SHP77 (cell line): Measurements from ENCODE around the gene SEPTIN6.
"Not testable (repeated sequence)": the region's sequence is repeated elsewhere in the genome, so short reads cannot be mapped to it uniquely, and the experiment has no call there.

ENCODE experiments used
- DNase-seq, 2 experiments: peaks; one replicate each; lab custom pipeline; 2025; lab: John Stamatoyannopoulos, UW

Gene SEPTIN6

DNA sequence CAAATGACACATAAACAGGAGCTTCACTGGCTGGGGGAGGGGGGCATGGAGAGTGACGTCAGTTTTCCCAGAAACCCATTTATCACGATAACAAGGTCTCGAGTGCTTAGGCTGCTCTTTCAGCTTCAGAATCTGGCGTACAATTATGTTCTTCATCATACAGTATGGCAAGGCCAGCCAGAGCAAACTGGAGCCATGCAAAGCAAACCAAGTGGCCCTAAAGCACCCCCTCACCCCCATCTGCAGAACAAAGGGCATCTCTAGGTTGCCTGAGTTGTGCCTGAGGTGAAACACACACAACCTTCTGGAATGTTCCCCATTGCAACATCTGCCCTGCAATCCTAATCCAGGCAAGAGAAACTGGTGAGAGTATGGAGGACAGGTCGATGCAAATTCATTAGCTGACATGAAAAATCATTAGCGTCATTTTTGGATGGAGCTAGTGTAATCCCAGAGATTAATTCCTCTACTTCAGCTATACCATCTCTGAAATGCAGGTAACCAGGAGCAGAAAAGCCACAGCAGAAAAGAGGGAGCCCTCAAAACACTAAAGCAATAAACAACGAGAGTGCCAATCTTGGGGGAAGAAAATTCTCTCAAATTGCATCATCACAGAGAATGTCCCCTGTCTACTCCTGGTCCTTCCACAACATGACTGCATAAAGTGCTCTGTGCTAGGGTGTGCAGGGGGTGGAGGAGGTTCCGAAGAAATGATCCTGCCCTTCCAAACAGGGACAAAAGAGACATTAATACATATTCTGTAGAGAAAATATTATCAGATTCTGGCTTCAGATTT lies 1.8 kb downstream of the SEPTIN6 start:
- peak in 1 of 2 experiments; percentile 17 for DNase-seq

DNA sequence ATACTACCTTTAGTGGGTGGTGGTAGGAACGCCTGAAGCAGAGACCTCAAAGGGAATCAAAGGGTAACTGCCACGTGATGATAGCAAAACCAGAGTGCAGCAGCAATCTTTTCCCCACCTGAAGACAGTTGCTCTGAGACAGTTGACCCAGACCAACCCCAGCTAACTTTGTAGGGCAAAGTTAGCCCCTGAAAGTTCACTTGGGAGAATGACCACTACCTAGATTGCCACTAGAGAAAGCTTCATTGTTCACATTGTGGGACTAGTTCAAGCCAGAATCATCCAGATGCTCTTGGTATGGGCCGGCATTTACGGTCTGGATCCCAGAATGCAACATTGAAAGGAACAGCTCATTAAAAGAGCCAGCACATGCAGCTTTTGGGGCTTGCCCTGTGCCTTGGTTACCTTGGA lies 4.1 kb downstream of the SEPTIN6 start:
- DNase-seq, result no peak

DNA sequence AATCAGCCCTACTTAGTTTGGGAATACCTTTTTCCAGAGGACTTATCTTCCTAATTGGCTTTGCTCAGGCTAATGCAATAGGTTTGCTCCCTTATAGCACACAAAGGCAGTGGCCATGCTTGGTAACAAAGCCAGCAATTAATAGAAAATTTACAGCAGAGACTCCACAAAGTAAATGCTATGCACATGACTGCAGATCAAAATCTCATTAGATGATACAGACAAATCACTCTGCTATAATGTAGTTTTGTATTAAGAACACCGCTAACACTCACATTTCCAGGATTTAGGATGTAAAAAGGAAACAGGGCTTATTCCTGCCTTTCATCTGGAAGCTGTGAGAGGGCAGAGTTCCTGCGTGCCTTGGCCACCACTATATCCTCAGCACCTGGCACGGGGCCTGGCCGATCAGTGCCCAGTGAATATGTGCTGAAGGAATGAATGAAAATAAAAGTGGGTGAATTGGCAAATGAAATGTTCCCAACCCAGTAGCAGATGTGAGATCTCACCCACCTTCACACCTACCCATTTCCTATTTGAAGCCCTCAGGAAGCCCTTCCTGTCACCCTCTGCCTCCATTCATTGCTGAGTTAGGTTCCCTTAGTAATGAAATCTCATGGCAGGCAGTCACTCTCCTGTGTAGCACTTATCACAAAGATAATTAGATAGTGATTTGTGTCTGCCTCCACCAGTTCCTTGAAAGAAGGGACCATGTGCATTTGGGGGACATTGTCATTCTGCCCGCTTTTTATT lies 5.1 kb downstream of the SEPTIN6 start:
- DNase-seq, result no peak

DNA sequence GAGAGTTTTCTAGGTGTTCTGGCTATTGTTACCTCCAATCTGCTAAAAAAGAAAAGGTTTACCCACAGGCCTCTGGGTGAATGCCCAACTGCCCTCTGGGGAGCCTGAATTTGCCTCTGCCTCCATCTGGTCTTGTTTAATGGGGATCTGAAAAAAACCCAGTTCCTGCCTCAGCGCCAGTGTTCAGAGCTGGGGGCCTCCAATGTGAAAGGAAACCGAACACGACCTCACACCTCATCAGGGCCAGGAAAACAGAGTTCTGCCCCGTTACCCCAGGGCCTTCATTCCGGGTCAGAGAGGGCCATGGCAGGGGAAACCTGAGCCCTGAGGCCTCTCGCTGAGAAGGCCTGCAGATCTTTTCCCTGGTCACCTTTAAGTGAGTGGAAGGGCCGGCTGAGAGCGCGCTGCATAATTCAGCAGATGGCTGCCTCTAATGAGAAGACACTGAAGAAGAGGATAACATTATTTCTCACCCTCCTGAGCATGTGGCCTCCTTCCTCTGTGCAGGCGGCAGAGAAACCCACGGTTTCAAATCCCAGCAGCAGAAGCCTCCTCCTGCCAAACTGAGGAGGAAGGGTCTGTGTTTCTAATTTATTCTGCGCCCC lies 6.8 kb downstream of the SEPTIN6 start:
- no peak for DNase-seq

DNA sequence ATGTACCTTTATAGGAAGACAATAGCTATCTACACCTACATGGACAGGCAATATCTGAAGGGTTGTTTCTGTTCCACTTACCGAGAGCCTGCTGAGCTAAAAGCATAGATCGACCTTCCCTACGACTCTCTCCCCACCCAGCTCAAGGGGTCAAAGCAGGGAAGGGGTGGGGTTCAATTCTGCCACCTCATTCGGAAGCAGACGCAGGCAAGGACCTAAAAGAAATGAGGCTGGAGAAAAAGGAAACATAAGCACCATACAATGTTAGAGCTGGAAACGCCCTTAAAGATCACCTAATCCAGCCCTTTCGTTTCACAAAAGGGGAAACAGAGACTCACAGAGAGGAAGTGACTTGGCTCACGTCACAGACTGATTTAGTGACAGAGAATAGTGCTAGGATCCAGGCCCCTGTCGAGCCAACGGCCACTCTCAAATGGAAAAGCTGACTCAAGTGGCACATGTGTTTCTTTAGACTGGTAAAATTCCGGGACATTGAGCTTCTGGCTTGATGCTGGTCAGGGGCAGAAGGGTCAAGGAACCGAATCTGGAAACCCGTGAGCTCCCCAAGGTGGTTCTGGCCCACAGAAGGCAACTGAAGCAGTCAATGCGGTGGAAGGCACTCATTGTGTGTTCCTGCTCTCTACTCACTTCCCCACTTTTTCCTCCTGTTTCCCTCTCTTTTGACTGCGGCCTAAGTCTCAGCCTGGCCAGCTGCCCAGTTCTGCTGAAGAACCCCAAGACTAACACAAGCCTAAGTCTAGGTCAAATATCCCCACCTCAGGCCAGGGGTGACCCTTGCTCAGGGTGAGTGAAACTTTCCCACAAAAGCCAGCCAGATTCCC lies 7.5 kb downstream of the SEPTIN6 start:
- DNase-seq, result no peak

DNA sequence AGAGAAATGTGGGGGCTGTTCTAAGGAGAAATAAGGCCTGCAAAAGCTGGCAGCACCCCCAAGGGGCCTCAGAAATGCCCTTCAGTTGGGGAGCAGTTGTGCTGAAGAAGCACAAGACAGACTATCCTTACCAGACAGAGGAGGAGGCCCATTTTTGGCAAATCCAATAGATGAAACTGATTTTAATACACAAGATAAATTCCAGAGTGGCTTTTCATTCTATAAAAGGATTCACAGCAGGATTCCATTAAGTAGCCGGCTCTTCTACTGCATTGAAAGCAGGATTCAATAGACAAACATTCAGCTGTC lies 8.1 kb downstream of the SEPTIN6 start:
- no peak for DNase-seq

DNA sequence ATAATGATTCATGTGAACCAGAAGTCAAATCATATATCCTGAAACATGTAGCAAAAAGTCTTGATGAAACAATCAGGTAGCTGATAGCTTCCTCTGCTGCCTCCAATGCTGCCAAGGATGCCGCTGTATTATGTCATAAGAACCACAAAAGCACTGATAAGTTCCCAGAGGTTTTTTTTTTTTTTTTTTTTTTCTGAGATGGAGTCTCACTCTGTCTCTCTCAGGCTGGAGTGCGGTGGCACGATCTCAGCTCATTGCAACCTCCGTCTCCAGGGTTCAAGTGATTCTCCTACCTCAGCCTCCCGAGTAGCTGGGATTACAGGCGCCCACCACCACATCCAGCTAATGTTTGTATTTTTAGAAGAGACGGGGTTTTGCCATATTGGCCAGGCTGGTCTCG lies 8.7 kb downstream of the SEPTIN6 start:
- DNase-seq, result not testable (repeated sequence)

DNA sequence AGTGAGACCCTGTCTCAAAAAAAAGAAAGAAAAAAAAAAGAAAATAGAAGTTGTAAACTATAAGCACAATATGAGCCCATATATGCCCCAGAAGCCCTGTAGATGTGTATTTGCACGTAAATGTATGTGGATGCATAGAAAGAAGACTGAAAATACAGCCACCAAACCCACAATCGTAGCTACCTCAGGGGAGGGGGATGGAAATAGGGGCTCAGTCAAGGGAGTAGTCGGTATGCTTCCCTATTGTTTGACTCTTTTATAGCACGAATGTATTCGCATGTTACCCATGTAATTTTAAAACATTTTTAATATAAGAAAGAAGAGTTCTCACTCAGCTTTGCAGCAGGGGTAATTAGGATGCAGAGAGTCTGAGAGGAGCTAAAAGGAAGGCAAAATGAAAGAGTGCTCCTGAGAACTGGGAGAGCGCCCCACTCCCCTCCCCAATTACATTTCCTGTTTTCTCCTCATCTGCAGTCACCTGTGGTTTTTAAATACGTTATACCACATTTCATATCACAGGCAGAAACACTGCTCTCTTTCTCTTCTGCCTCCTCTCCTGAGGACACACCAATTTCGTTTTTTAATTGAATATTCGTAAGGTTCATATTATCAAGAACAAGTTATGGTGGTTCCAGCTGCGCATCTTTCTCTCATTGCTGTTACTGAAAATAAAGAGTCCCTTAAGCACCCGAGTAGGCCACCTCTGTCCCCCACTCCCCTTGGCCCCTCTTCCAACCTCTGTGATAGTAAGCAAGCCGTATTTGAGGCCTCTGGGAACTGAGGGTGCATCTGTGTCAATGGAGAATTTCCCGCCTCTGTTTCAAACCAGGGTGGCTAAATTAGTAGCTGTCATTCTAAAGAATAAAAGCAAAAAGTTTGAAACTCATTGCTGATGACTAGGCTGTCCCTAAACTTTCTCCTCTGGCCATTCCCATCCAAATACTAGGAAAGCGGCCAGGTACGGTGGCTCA lies 10.7 kb downstream of the SEPTIN6 start:
- DNase-seq, result no peak

DNA sequence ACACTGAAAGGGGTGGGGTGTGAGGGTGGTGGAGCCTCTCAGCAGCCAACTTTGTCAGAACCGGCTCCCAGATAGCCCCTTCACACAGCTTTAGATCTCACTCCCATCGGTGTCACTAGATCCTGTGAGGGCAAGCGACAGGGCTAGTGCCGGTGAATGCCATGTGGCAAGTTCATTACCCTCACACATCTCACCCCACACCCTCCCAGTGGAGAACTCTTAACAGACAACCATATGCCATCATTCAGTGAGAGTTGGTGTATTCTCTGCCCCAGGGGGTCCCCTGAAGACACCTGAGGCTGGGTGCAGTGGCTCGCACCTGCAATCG lies 15.3 kb downstream of the SEPTIN6 start:
- no peak for DNase-seq

DNA sequence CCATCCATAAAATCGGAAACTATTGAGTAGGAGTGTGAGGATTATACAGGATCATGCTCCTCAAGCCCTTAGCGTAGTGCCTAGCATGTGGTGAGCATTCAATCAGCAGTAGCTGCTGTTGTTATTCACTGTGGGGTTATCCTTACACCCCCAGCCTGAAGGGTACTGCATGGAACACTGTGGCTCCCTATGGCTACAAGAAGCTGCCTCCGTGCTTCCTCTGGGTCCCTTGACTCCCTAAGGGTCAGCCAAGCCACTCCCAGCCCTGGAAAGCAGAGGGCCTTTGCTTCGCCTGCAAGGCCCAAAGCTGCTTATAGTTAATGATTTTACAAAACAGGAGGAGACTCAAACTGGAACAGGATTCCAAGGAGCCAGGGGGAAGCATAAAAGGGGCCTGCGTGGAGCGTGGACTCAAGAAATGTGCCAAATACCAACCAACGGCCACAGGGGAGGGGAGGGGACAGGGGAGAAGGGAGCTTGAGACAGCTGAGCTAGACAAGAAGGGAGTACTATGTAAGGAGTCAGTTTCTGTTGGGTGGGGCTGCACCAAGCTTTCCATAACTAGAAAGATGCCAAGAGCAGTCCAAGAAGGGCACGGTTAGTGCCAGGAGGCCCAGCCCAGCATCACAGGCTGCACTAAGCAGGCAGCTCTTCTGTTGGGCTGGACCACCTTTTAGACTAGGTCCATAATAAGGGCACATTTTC lies 15.9 kb downstream of the SEPTIN6 start:
- DNase-seq, result no peak

DNA sequence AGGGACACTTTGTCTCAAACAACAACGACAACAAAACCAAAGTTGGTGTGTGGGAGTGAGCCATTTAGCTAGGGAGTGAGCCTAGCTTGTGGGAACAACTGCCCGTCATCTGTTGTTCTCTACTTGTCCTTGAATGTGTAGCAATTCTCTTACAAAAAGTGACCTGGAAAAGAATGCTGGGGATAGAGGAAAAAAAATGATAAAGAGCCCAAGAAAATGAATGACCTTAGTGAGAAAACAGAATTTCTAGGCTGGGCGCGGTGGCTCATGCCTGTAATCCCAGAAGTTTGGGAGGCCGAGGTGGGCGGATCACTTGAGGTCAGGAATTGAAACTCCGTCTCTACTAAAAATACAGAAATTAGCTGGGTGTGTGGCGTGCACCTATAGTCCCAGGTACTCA lies 19.6 kb downstream of the SEPTIN6 start:
- no peak for DNase-seq

DNA sequence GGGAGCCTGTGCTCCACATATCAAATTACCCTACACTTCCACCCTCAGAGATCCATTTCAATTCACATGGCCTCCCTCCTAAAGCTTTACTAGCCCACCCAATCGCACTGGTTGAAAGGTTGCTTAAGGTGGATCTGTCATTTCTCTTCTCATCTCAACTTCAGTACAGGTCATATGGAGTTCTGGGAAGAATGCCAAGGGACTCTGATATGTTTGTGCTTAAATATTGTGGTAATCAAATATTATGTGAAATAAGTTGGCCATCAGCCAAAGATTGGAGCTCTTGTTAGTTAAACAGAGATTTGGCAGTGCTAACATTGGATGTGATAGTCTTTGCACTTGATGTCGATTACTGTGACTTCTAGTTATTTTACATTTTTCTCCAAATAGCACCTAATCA lies 20.5 kb downstream of the SEPTIN6 start:
- DNase-seq, result peak; percentile 50 to 68

DNA sequence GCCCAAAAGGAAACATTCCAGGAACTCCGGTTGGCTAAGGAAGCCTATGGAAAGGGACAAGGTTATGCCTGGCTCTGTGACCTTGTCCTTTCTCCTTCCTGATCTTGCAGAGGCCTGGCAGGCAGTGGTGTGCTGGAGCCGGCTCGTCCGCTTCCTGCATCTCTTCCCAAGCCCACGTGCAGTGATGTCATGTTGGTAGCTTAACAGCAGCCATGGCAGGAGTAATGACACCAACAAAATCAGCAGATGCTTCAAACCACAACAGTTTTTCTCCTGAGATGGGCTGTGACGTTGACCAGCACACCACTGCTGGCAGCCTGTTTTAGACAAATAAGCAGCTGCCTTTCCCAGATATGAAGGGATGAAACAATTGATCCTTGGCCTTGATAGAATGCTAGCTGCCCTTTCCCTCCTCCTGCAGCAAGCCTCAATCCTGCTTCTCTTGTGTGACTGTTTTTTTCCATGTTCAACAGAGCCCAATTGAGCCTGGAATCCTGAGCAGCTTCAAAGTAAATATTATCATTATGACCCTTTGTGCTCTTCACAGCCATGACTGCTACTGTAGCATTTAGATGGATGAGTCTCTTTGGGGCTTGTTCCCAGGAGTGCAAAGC lies 23.4 kb downstream of the SEPTIN6 start:
- peak; percentile 36 to 61 for DNase-seq

DNA sequence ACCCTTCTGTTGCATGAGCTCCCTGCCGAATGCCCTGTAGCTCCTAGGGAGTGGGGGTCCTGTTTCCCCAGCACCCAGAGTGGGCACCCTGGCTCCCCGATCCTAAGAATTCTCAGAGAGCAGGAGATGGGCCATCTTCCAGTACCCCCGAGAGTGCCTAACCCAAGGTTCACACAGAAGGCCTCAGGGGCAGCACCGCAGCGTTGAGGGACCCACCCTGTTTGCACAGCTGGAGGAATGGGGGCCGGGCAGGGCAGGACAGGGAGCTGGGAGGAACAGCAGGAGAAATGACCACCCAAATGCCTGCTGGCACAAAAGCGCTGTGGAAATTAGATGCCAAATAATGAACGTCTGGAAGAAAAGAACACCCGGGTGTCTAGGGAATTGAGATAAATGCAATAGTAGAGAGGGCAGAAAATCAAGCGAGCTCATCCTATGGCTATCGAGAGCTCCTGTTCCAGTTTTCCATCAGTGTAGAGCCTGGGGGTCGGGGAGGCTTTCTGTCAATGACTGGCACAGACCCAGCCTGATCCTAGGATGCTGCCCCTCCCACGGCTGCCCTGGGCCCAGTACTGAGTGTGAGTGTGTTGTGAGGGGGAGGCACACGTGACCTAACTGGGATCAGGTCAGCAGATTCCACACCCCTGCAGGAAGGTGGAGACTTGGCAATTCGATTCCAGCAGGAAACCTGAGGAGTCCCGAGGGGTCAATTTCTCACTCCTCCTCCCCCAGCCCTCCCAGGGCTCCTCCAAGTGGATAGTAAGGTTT lies 25.7 kb downstream of the SEPTIN6 start:
- no peak for DNase-seq

DNA sequence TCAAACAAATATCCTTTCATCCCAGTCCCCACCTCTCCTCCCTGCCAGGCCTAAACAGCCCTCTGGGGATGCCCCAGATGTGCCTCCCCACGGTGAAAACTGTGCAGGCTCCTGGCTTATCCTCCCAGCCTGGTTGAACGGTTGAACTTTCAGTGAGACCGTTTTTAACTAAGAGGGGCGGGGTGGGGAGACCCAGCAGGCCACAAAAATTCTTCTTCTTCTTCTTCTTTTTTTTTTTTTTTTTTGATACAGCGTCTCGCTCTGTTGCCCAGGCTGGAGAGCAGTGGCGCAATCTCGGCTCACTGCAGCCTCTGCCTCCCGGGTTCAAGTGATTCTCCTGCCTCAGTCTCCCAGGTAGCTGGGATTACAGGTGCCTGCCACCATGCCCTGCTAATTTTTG lies 28.1 kb downstream of the SEPTIN6 start:
- not testable (repeated sequence) for DNase-seq

DNA sequence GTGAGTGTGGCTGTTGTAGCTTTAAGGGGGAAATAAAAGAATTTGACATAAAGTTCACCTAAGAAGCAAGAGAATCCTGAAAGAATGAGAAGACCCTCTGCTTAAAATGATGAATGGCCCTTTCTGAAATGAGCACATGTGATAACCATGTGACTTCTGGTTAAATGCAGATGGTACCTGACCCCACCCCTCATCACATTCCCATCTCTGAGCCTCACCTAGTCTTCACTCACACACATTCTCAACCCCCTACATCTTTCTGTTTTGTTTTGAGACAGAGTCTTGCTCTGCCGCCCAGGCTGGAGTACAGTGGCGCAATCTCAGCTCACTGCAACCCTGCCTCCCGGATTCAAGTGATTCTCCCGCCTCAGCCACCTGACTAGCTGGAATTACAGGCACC lies 31.5 kb downstream of the SEPTIN6 start:
- DNase-seq, result no peak

DNA sequence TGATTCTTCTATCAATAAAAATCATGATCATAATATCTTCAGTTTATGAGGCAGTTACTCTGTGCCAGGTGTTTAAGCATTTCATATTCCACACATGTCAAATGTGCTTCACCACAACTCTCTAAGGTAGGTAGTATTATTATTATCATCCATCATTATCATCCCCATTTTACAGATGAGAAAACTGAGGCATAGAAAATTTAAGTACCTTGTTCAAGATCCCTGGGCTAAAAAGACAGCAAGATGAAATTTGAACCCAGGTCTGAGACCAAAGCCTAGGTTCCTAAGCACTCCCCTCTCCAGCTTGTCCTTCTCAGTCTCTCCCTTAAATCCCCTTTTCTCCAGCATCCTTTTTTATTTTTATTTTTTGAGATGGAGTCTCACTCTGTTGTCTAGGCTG lies 33.4 kb downstream of the SEPTIN6 start:
- DNase-seq, result no peak

DNA sequence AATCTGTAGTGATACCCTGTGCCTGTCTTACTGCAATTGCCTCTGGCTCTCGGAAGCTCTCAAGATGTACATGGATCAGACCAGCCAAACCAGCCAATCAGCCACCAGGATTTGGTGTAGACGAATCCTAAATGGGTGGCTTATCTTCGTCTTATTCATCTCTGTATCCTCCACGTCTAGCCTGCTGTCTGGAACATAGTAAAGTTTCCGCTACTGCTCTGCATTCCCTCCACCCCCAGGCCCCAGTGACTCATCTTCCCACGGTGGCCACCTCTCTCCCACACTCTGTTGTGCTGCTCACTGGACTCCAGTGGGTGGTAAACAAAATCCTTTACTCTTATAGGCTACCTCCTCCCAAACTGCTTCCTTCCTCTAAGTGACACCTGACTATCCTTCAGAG lies 37.8 kb downstream of the SEPTIN6 start:
- DNase-seq, result no peak

DNA sequence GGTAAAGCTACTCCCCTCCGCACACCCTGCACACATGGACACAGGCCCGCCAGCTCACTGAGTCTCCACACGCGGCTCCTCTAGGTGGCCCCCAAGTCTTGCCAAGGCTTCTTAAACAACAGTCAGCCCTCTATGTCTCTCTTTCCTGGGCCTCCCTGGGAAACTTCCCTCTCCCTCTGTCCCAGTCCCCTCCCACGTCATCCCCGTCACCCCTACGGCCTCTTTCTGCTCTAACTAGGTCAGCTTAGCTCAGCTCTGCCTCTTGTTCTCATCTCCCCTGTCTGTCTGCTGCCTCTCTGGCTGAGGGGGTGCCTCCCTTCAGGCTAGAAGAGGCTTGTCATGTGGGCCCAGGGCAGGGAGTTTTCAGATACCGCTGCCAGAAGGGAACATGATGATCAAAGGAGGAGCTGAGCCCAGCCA lies 38.8 kb downstream of the SEPTIN6 start:
- DNase-seq, result no peak

DNA sequence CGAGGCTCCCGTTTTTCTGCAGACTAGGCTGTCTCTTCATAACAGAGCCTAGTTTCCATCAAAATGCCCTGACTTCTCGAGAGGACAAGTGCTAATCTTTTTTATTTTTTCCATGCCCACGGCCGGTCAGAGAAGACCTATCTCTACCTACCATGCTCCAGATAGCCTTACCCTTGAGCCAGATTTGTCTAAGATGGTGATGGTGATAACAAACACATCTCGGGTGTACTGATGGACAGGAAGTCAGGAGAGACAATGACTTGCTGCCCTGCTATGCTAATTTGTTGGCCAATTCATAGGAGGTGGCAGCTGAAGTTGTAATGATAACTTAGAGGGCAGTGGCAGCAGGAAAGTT lies 44.6 kb downstream of the SEPTIN6 start:
- DNase-seq, result no peak
